GM18517 (cell line): Measurements from ENCODE around the gene TBKBP1.

Source experiments
- ATAC-seq: cut with Tn5 transposase; IDR thresholded peaks from one replicate; pipeline ENCODE4 v1.9.1; 2021; ENCODE audit warnings: mild to moderate bottlenecking, moderate library complexity; ENCODE audit not compliant: unreplicated experiment

Gene TBKBP1

DNA sequence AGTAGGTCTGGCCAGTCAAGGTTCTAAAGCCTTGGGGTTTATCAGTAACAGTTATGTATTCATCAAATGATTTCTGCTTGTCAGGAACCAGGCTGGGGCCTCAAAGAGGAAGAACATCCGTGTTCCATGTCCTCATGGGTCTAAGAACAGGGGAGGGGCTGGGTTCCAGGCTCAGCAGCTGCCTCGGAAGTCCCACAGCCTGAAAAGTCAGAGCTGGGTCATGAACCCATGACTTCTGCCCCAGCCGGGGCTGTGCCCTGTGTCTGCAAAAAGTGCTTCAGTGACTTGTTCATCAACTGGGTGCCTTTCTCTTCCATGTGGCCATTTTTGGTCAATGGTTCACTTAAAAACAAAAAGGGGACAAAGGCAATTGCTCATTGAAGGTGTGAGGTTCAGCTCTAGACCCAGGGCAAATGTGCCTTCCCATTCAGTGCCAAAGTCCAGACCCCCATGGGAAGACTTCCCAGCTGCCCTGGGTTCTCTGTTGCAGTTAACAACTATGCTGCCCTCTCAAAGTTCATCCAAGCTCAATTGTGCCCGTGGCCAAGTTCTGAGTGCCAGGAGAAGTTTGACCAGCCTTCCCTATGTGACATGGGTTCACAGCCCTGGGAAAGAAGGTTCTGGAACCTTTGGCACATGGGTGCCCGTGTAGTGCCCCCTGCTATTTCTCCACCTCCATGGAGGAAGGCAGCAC, 18.5 kb downstream of the TBKBP1 start:
- ATAC-seq = no peak

DNA sequence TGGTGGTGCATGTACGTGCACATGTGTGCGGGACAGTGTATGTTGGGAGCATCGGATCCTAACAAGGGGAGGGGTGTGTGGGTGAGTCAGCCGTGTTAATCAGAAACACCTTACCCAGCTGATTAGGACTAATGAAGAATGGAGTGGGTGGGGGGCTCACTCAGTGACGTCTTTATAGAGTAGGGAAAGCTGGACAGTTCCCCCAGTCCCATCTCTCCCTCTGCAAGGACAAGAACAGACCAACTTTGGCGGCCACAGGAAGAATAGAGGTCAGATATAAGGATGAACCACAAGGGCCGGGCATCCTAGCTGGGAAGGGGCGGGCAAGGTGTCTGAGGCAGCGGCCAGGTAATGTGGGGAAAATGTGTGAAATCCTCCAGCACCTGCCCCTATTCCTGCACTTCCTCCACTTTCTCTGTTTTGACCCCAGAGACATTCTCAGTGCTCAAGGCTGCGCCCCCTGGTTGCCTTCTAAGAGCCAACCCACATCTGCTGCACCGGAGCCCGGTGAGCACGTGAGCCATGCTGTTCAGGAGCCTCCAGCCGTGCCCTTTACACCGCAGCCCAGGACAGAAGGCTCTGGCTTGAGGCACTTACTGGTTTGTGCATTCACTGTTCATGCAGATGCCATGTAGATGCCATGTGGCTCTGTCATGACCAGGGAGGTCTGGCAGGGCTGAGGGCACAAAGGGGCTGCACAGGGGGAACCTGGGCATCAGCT, 20.2 kb downstream of the TBKBP1 start:
- ATAC-seq = no peak

GRCh38 chr17:47714773-47715396, 20.9 kb downstream of the TBKBP1 start:
- no peak for ATAC-seq

- ATAC-seq = no peak
Measured at GRCh38 chr17:47715669-47716325, 21.8 kb downstream of the TBKBP1 start.

- no peak for ATAC-seq
Measured at GRCh38 chr17:47716375-47716774, 22.4 kb downstream of the TBKBP1 start.

DNA sequence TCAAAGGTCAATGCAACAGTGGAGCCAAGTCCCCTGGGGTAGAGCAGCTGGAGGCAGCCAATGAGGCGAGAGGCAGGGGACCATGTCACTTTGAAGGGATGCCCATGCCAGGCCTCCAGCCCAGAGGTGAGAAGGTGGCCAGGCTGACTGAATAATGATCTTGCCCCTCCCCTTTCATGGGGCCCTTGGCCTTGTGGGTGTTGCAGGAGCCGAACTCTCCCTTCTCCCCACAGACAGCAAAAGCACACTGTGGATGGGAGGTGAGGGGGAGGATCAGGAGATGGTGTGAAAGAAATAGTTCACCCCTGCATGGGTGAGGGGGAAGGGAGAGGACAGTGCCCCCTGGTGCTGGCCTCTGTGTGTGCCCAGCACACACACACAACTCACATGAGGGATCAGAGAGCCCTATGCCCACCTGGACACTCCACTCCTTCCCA, 23.3 kb downstream of the TBKBP1 start:
- ATAC-seq = no peak

GRCh38 chr17:47717979-47718621, 24.1 kb downstream of the TBKBP1 start:
- ATAC-seq = no peak

- ATAC-seq = no peak
Measured at GRCh38 chr17:47718634-47719405, 24.9 kb downstream of the TBKBP1 start.

DNA sequence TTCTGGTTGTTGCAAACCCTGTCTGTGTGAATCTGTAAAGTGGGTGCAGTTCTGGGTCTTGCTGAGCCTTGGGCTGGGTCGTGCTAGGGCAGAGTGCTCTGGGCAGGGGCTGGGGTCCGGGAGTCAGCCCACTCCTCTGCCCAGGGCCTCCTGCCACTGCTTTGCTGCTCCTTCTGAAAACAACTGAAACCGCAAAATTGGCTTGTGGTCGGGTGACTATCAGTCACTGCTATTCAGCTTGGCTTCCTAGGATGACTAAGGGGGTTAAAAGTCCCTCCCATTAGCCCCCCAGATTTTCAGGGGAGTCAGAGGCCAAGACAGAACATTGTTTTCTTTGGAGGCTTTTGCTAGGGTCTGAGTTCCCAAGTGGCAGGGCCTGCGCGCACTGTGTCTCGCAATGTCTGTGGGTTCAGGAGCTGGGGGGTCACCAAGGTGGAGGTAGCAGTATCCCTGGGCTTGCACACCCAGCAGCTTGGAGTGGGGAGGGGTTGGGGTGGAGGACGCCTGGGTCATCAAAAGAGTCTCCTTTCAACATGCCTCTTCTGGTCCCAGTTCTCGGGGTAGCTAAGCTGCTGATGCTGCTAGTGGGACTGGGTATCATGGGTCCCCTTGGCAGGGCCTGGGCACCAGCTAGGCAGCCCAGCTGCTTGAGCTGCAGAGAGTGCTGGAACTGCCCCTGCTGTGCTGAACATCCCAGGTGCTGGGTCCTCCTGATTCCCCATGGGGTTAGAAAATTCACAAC, 25.6 kb downstream of the TBKBP1 start:
- no peak for ATAC-seq

- no peak for ATAC-seq
Measured at GRCh38 chr17:47720196-47720595, 26.2 kb downstream of the TBKBP1 start.

DNA sequence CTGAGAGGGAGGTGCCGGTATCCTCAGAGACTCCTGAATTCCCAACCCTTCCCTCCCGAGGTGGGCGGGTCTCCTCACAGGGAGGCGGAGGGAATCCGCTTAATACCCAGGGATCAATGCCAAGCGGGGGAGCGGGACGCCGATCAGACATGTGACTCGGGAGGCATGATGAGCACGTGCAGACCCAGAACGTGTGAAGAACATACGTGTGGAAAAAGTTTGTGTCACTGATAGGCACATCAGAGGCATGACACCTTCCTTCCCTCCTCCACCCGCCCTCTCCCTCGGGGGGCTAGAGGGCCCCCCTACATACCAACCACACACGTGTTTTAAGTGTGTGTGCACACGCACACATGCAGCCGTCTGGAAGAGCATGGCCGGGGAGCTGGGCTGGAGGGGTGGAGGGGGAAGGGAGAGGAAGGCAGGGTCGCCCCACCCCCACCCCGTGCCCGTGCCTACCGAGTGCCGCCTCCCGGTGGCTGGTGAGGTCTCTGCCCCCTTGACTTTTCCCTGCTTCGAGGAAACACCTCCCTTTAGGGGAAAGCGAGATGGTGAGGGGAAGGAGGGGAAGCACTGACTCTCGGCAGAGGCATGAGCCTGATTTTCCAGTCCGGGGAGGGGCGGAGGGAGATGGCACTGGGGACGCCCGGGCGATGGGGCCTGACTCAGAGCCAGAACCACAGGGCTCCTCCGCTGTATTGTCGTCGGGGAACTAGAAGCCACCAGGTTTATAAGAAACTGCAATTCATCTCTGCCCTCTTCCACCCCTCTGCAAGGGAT, 27.0 kb downstream of the TBKBP1 start:
- ATAC-seq = no peak

- no peak for ATAC-seq
Measured at GRCh38 chr17:47721725-47722124, 27.8 kb downstream of the TBKBP1 start.

- ATAC-seq = no peak
Measured at GRCh38 chr17:47724705-47725104, 30.7 kb downstream of the TBKBP1 start.

DNA sequence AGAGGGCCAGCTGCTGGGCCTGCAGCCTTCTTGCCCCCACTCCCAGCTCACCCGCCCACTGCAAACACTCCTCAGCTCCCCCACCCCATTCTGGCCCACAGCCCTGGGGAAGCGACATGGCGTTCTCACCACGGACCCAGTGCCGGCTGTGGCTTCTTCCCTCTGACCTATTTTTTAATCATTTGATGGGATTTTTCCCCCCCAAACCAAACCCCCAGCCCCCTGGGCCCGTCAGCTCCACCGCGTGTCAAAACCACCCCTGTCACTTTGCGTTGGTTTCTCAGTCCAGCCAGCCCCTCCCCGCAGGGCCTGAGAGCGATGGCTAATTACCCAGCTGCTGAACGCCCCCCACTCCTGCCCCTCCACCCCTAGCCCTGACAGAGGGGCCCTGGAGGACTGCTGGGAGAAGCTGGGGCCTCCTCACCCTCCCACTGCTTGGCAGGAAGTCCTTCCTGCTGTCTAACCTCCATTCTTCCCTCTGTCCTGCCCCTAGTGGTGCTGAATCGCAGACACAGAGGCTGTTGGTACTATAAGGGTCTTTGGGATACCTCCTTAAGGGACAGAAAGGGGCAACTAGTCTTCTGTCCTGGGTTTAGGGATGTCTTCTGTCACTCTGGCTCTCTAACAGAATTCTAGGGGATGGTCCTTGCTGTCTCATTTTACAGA, 31.6 kb downstream of the TBKBP1 start:
- no peak for ATAC-seq

- ATAC-seq = no peak
Measured at GRCh38 chr17:47726796-47727703, 33.1 kb downstream of the TBKBP1 start.

- no peak for ATAC-seq
Measured at GRCh38 chr17:47727704-47728036, 33.7 kb downstream of the TBKBP1 start.

- ATAC-seq = no peak
Measured at GRCh38 chr17:47728214-47728877, 34.4 kb downstream of the TBKBP1 start.
